Mesenchymal stem cell (in vitro differentiated cells and primary cell): ENCODE results near the gene MICU1.

ENCODE experiments used
- DNase-seq: peaks from one replicate; pipeline ENCODE4 v3.0.0-alpha.2; 2013
- H2AFZ ChIP-seq: one replicate; pipeline ENCODE4 v1.6.1; 2013; ENCODE audit warnings: low read depth, mild to moderate bottlenecking, control low read depth, inconsistent platforms, low read length, moderate library complexity
- H2AK5ac ChIP-seq: 2 replicates; pipeline ENCODE4 v1.6.1; 2013; ENCODE audit warnings: low read length, moderate library complexity, mild to moderate bottlenecking, inconsistent platforms; ENCODE audit not compliant: severe bottlenecking
- H2BK120ac ChIP-seq: one replicate; pipeline ENCODE4 v1.6.1; 2013; ENCODE audit warnings: low read depth, mild to moderate bottlenecking, inconsistent platforms, low read length, moderate library complexity
- H2BK12ac ChIP-seq, 2 experiments: one replicate each; pipeline ENCODE4 v1.6.1; 2013; ENCODE audit warnings: inconsistent platforms in 2 of 2, low read length in 2 of 2, mild to moderate bottlenecking in 2 of 2, moderate library complexity in 2 of 2, control low read depth in 1 of 2
- H2BK15ac ChIP-seq: one replicate; pipeline ENCODE4 v1.6.1; 2013; ENCODE audit warnings: mild to moderate bottlenecking, low read depth, inconsistent platforms; ENCODE audit not compliant: poor library complexity, severe bottlenecking
- H2BK5ac ChIP-seq: 2 replicates; pipeline ENCODE4 v1.6.1; 2013; ENCODE audit warnings: low read depth, mild to moderate bottlenecking, low read length, control low read depth, inconsistent platforms; ENCODE audit not compliant: poor library complexity, severe bottlenecking
- H3K14ac ChIP-seq, 2 experiments: one replicate each; pipeline ENCODE4 v1.6.1; 2013; ENCODE audit warnings: inconsistent platforms in 2 of 2, low read length in 2 of 2, control low read depth in 1 of 2, mild to moderate bottlenecking in 1 of 2, moderate library complexity in 1 of 2
- H3K18ac ChIP-seq, 2 experiments: one replicate each; pipeline ENCODE4 v1.6.1; 2013; ENCODE audit warnings: inconsistent platforms in 2 of 2, low read length in 2 of 2, control low read depth in 1 of 2, low read depth in 1 of 2, mild to moderate bottlenecking in 1 of 2
- H3K23ac ChIP-seq, 2 experiments: one replicate each; pipeline ENCODE4 v1.6.1; 2013; ENCODE audit warnings: inconsistent platforms in 2 of 2, low read length in 2 of 2, mild to moderate bottlenecking in 2 of 2, moderate library complexity in 2 of 2, control low read depth in 1 of 2
- H3K27ac ChIP-seq: 2 replicates; pipeline ENCODE4 v1.5.1; 2013; ENCODE audit warnings: mild to moderate bottlenecking, moderate library complexity, low read length, control low read depth, inconsistent platforms; ENCODE audit not compliant: poor library complexity, severe bottlenecking
- H3K27me3 ChIP-seq, 2 experiments: 2 replicates each; pipeline versions ENCODE4 v1.6.1 to v1.7.0; 2013; ENCODE audit warnings: low read length in 2 of 2, mild to moderate bottlenecking in 2 of 2, moderate library complexity in 2 of 2, control low read depth in 1 of 2, inconsistent platforms in 1 of 2; ENCODE audit not compliant: control insufficient read depth in 1 of 2, insufficient read depth in 1 of 2
- H3K36me3 ChIP-seq, 2 experiments: 2 replicates each; pipeline versions ENCODE4 v1.6.1 to v1.7.0; 2013; ENCODE audit warnings: low read length in 2 of 2, control low read depth in 1 of 2, inconsistent platforms in 1 of 2, low read depth in 1 of 2, mild to moderate bottlenecking in 1 of 2; ENCODE audit not compliant: insufficient read depth in 2 of 2, control insufficient read depth in 1 of 2
- H3K4ac ChIP-seq, 2 experiments: one replicate each; pipeline ENCODE4 v1.6.1; 2013; ENCODE audit warnings: inconsistent platforms in 2 of 2, low read length in 2 of 2, mild to moderate bottlenecking in 2 of 2, moderate library complexity in 2 of 2, control low read depth in 1 of 2, low read depth in 1 of 2
- H3K4me1 ChIP-seq: 2 replicates; pipeline ENCODE4 v1.6.1; 2013; ENCODE audit warnings: low read depth, low read length, control low read depth; ENCODE audit not compliant: control insufficient read depth, insufficient read depth
- H3K4me2 ChIP-seq: 2 replicates; pipeline ENCODE4 v1.6.1; 2013; ENCODE audit warnings: low read length, mild to moderate bottlenecking, inconsistent platforms; ENCODE audit not compliant: poor library complexity, severe bottlenecking
- H3K4me3 ChIP-seq, 2 experiments: 2 replicates each; pipeline versions ENCODE4 v1.5.1 to v1.7.0; 2013; ENCODE audit warnings: low read length in 2 of 2, mild to moderate bottlenecking in 2 of 2, control low read depth in 1 of 2, low read depth in 1 of 2; ENCODE audit not compliant: insufficient read depth in 1 of 2
- H3K79me1 ChIP-seq: replicated peaks from 2 replicates; pipeline ENCODE4 v1.6.1; 2013; ENCODE audit warnings: mild to moderate bottlenecking, control low read depth, low read length, inconsistent platforms; ENCODE audit not compliant: poor library complexity, severe bottlenecking
- H3K9ac ChIP-seq: 2 replicates; pipeline ENCODE4 v1.7.0; 2013; ENCODE audit warnings: mild to moderate bottlenecking, low read length, moderate library complexity
- H3K9me3 ChIP-seq: 2 replicates; pipeline ENCODE4 v1.7.0; 2013; ENCODE audit warnings: mild to moderate bottlenecking, low read length; ENCODE audit not compliant: control insufficient read depth
- H4K8ac ChIP-seq: one replicate; pipeline ENCODE4 v1.6.1; 2013; ENCODE audit warnings: inconsistent platforms, mild to moderate bottlenecking, low read length, moderate library complexity
- H4K91ac ChIP-seq: one replicate; pipeline ENCODE4 v1.6.1; 2013; ENCODE audit warnings: mild to moderate bottlenecking, low read length, inconsistent platforms
- WGBS: methylation state at CpG from one replicate; pipeline ENCODE4 v1.1.7; 2013; ENCODE audit warnings: mixed read lengths; 5-methylcytosine and 5-hydroxymethylcytosine counted together

Gene MICU1

DNA sequence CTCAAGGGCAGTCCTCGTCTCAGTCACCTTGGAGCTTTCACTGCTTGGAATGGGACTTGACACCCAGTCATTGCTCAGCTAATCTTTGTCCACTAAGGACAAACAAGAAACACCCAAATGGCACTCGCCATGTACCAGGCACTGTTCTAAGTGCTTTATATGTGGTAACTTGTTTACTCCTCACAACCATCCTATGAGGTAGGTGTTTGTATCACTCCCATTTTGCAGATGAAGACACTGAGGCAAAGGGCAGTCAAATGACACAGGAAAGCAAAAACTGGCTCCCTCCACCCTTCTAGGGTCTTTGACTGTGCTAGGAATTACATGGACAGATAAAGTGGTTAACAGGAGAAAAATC, 295.8 kb downstream of the MICU1 start:
- Histone ChIP-seq H3K27me3 (no peaks in the 10 kb centered on the region), H3K23ac (no peak overlapping the region), H2AFZ (no peak overlapping the region), H3K9me3 (no peaks in the 10 kb centered on the region), H3K4ac (peak overlapping the region; percentile 5 to 55), H3K36me3 (peaks cover 4 to 20% of the 10 kb centered on the region in 2 experiments), H2AK5ac (peak overlapping the region; percentile 23), H3K18ac (peak overlapping the region; percentile 50 to 69), H3K9ac (no peak overlapping the region), H3K4me3 (no peak overlapping the region), H4K8ac (no peak overlapping the region), H2BK15ac (no peak overlapping the region), H3K79me1 (no peaks in the 10 kb centered on the region), H3K14ac (no peak overlapping the region), H3K27ac (no peak overlapping the region), H3K4me1 (peaks cover 62% of the 10 kb centered on the region), H2BK12ac (peak overlapping the region; percentile 24 to 50), H3K4me2 (no peak overlapping the region), H4K91ac (no peak overlapping the region), H2BK5ac (no peak overlapping the region), H2BK120ac (no peak overlapping the region)
- WGBS = 83% methylated on average over 1 of the region's 2 CpGs
- DNase-seq = no peak

DNA sequence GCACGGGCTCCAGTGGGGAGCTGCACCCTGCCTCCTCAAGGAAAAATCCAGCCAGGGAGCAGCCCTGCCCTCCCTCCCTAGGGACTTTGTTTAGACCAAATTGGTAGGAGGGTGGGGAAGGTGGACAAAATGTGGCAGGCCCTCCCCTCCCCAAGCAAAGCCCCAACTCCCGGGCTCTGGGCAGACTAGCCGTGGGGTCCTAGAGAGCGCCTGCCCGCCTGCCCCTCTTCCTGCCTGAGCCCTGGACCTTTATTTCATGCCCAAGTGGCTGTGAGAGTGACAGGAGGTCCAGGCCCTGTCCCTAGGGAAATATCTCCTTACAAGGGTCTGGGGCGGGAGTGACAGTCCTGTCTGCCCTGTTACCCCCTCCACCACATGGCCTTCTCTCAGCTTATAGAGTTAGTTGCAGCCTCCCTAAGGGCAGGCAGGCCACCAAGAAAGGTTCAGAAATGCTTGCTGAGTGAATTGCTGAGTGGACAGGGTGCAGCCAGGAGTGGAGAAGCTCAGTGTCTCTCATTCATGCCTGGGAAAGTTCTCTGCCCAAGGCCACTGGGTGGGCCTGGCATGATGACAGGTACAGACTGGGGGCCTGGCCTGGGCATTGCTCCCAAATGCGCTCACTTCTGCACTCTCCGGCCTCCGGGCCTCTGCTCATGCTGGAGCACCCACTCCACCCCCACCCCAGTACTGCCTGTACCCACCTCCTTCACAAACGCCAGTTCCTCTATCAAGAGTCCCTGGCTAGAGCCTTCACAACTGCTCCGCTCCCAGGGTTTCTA, 296.4 kb downstream of the MICU1 start:
- Histone ChIP-seq H2BK12ac (peak overlapping the region; percentile 24 to 50), H2AK5ac (peak overlapping the region; percentile 23), H2BK5ac (no peak overlapping the region), H3K4me2 (no peak overlapping the region), H4K8ac (peak overlapping the region; percentile 38), H3K9ac (no peak overlapping the region), H3K27ac (no peak overlapping the region), H3K18ac (peak overlapping the region; percentile 64 to 72), H3K27me3 (no peaks in the 10 kb centered on the region), H2BK15ac (peak overlapping the region; percentile 74), H2AFZ (no peak overlapping the region), H2BK120ac (peak overlapping the region; percentile 65), H3K4me1 (peaks cover 61% of the 10 kb centered on the region), H3K9me3 (no peaks in the 10 kb centered on the region), H3K36me3 (peaks cover 4 to 14% of the 10 kb centered on the region in 2 experiments), H3K4ac (peak overlapping the region; percentile 7 to 55), H3K23ac (peak overlapping the region in 1 of 2 experiments; percentile 35), H3K4me3 (no peak overlapping the region), H3K79me1 (no peaks in the 10 kb centered on the region), H3K14ac (no peak overlapping the region), H4K91ac (peak overlapping the region; percentile 74)
- no peak for DNase-seq
- WGBS = 90% methylated on average over 10 of the region's 11 CpGs

DNA sequence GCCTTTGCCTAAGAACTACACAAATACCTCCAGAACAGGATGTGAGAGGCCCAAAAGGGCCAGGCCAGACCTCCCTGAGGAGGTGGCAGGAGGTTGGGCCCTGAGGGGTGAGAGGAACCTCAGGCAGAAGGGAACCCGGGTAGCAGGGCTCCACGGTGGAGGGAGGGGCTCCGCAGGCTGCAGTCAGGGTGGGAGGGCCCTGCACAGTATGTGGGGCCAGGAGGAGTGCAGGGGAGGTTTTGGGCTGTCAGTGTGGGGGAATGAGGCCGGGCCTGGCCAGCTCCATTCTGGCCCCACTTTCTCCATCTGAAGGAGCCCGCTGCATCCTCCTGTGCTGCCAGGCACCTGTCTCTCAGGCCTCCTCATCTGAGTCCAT, 297.1 kb downstream of the MICU1 start:
- Histone ChIP-seq H3K79me1 (no peaks in the 10 kb centered on the region), H3K14ac (peak overlapping the region in 1 of 2 experiments; percentile 91), H3K4ac (peak overlapping the region; percentile 7 to 55), H2BK12ac (peak overlapping the region; percentile 24 to 50), H2BK5ac (no peak overlapping the region), H3K23ac (no peak overlapping the region), H3K36me3 (peaks cover 4 to 7% of the 10 kb centered on the region in 2 experiments), H3K27ac (no peak overlapping the region), H3K4me3 (no peak overlapping the region), H2BK15ac (peak overlapping the region; percentile 18), H3K27me3 (no peaks in the 10 kb centered on the region), H3K9ac (no peak overlapping the region), H3K18ac (peak overlapping the region; percentile 64 to 72), H3K4me2 (no peak overlapping the region), H4K8ac (peak overlapping the region; percentile 57), H2BK120ac (peak overlapping the region; percentile 65), H4K91ac (peak overlapping the region; percentile 74), H3K9me3 (no peaks in the 10 kb centered on the region), H2AFZ (no peak overlapping the region), H2AK5ac (peak overlapping the region; percentile 71), H3K4me1 (peaks cover 57% of the 10 kb centered on the region)
- no peak for DNase-seq
- WGBS = 69% methylated on average over 4 of the region's 5 CpGs

GRCh38 chr10:72328045-72328828, 297.6 kb downstream of the MICU1 start:
- WGBS = 45% methylated on average over 14 of the region's 14 CpGs

More at GRCh38 chr10:72328045-72328828, 297.6 kb downstream of the MICU1 start:
- no peak overlapping the region for H2BK5ac ChIP-seq
- H2AK5ac ChIP-seq = peak overlapping the region; percentile 71
- H4K8ac ChIP-seq = peak overlapping the region; percentile 81
- H3K4me3 ChIP-seq = no peak overlapping the region
- H3K9ac ChIP-seq = peak overlapping the region; percentile 43
- H2BK15ac ChIP-seq = peak overlapping the region; percentile 99
- peak overlapping the region; percentile 98 for H4K91ac ChIP-seq
- H3K4me2 ChIP-seq = no peak overlapping the region
- H3K27ac ChIP-seq = no peak overlapping the region
- peaks cover under 1 to 2% of the 10 kb centered on the region in 2 experiments for H3K36me3 ChIP-seq
- H3K4me1 ChIP-seq = peaks cover 55% of the 10 kb centered on the region
- H3K9me3 ChIP-seq = no peaks in the 10 kb centered on the region
- DNase-seq = peak; percentile 81
- peak overlapping the region; percentile 97 for H2BK12ac ChIP-seq
- H2AFZ ChIP-seq = no peak overlapping the region
- H3K14ac ChIP-seq = peak overlapping the region in 1 of 2 experiments; percentile 14
- no peaks in the 10 kb centered on the region for H3K79me1 ChIP-seq
- no peaks in the 10 kb centered on the region for H3K27me3 ChIP-seq
- H3K23ac ChIP-seq = no peak overlapping the region
- H3K18ac ChIP-seq = peak overlapping the region; percentile 79 to 87
- H2BK120ac ChIP-seq = peak overlapping the region; percentile 69
- H3K4ac ChIP-seq = peak overlapping the region; percentile 69 to 93
